HepG2 (cell line): ENCODE data around the gene BEAN1. TPM values are rescaled to one million over a fixed set of nuclear protein-coding genes. Genes with fewer than 3 reads are reported as not detected.

Experiments
- HOXA7 ChIP-seq: sonication (generic); formaldehyde crosslinking; IDR thresholded peaks from 2 replicates; pipeline ENCODE4 v1.8.1; 2022; ENCODE audit warnings: mild to moderate bottlenecking, missing genetic modification reagents, moderate library complexity
- KLF15 ChIP-seq: sonication (generic); formaldehyde crosslinking; IDR thresholded peaks from 2 replicates; pipeline ENCODE4 v1.8.1; 2023; ENCODE audit warnings: borderline replicate concordance, mild to moderate bottlenecking, inconsistent platforms, missing genetic modification reagents, mixed read lengths
- MAF1 ChIP-seq: sonication (generic); formaldehyde crosslinking; IDR thresholded peaks from 2 replicates; pipeline ENCODE4 v1.5.0; 2020; ENCODE audit warnings: missing genetic modification reagents, borderline replicate concordance
- MTA3 ChIP-seq: sonication (generic); formaldehyde crosslinking; IDR thresholded peaks from 2 replicates; pipeline ENCODE4 v1.4.0; 2020; ENCODE audit warnings: missing genetic modification reagents
- NFYB ChIP-seq: sonication (generic); formaldehyde crosslinking; IDR thresholded peaks from 2 replicates; pipeline ENCODE4 v1.4.0; 2020; ENCODE audit warnings: missing genetic modification reagents
- NR2F6 ChIP-seq, 2 experiments: IDR thresholded peaks; 2 replicates each; pipeline ENCODE4 v1.6.1; 2016; ENCODE audit warnings: antibody characterized with exemption in 1 of 2, mild to moderate bottlenecking in 1 of 2
- SALL1 ChIP-seq: sonication (generic); formaldehyde crosslinking; IDR thresholded peaks from 2 replicates; pipeline ENCODE4 v1.8.0; 2022; ENCODE audit warnings: mild to moderate bottlenecking, missing genetic modification reagents
- TMF1 ChIP-seq: sonication (generic); formaldehyde crosslinking; IDR thresholded peaks from 2 replicates; pipeline ENCODE4 v1.8.1; 2022; ENCODE audit warnings: low read depth, missing genetic modification reagents
- ZFP1 ChIP-seq: IDR thresholded peaks from 2 replicates; pipeline ENCODE4 v1.6.1; 2016
- ZNF260 ChIP-seq: sonication (generic); formaldehyde crosslinking; IDR thresholded peaks from 2 replicates; pipeline ENCODE4 v1.4.0; 2020; ENCODE audit warnings: missing genetic modification reagents, low read depth, mild to moderate bottlenecking, borderline replicate concordance
- ZNF263 ChIP-seq: sonication (generic); formaldehyde crosslinking; IDR thresholded peaks from 2 replicates; pipeline ENCODE4 v1.4.0; 2020; ENCODE audit warnings: missing genetic modification reagents
- ZNF564 ChIP-seq: sonication (generic); formaldehyde crosslinking; IDR thresholded peaks from 2 replicates; pipeline ENCODE4 v1.8.1; 2023; ENCODE audit warnings: mild to moderate bottlenecking, missing genetic modification reagents
- ZNF777 ChIP-seq: sonication (generic); formaldehyde crosslinking; IDR thresholded peaks from 2 replicates; pipeline ENCODE4 v1.4.0; 2020; ENCODE audit warnings: missing genetic modification reagents
- ZNF780A ChIP-seq: sonication (generic); formaldehyde crosslinking; IDR thresholded peaks from 2 replicates; pipeline ENCODE4 v1.8.0; 2022; ENCODE audit warnings: mild to moderate bottlenecking, missing genetic modification reagents, moderate library complexity
- ZNF788 ChIP-seq: sonication (generic); formaldehyde crosslinking; IDR thresholded peaks from 2 replicates; pipeline ENCODE4 v1.5.0; 2020; ENCODE audit warnings: mild to moderate bottlenecking, missing genetic modification reagents, borderline replicate concordance
- ZNF839 ChIP-seq: sonication (generic); formaldehyde crosslinking; IDR thresholded peaks from 2 replicates; pipeline ENCODE4 v1.4.0; 2020; ENCODE audit warnings: missing genetic modification reagents, mild to moderate bottlenecking, borderline replicate concordance
- polyA plus RNA-seq, 8 experiments: library from polyadenylated mRNA; depleted of rRNA in 3 of 8; stranded (reverse) in 7 of 8; unstranded in 1 of 8; fragments of >200 nt; fragmentation: Illumina TruSeq in 4 of 8; extraction: Trizol in 4 of 8; gene quantifications; 2 replicates each; pipeline versions ENCODE4 v1.2.1 to v1.2.3, GENCODE V29; 2011 to 2016; ENCODE audit warnings: low read depth in 4 of 8, missing spikeins in 1 of 8, mixed read lengths in 1 of 8; ENCODE audit not compliant: insufficient read depth in 1 of 8
- total RNA-seq, 5 experiments: library from RNA; depleted of rRNA; stranded (reverse); fragments of >200 nt; fragmentation: Illumina TruSeq; extraction: Trizol; gene quantifications; 2 replicates each; pipeline ENCODE4 v1.2.3, GENCODE V29; 2016; ENCODE audit warnings: low read depth in 1 of 5
- TF ChIP-seq, protein P1 (sequence below): sonication (generic); formaldehyde crosslinking; IDR thresholded peaks from one replicate; pipeline ENCODE4 v1.5.1; 2020; ENCODE audit warnings: mild to moderate bottlenecking, missing genetic modification reagents; ENCODE audit errors: not compliant biosample characterization
- TF ChIP-seq, protein P2 (sequence below): sonication (generic); formaldehyde crosslinking; IDR thresholded peaks from 2 replicates; pipeline ENCODE4 v1.9.0; 2021; ENCODE audit warnings: missing genetic modification reagents, borderline replicate concordance
- TF ChIP-seq, protein P3 (sequence below): sonication (generic); formaldehyde crosslinking; IDR thresholded peaks from 2 replicates; pipeline ENCODE4 v1.8.0; 2022; ENCODE audit warnings: missing genetic modification reagents, mild to moderate bottlenecking, borderline replicate concordance
- TF ChIP-seq, protein P4 (sequence below): sonication (generic); formaldehyde crosslinking; IDR thresholded peaks from 2 replicates; pipeline ENCODE4 v1.8.0; 2022; ENCODE audit warnings: mild to moderate bottlenecking, missing genetic modification reagents, moderate library complexity

The BEAN1 gene
- total and polyA plus RNA-seq, 2 of the 13 experiments (the other 11 are each of a cell fraction or from before 2014, with no cell fraction given): 0.53 to 1.4 TPM

DNA sequence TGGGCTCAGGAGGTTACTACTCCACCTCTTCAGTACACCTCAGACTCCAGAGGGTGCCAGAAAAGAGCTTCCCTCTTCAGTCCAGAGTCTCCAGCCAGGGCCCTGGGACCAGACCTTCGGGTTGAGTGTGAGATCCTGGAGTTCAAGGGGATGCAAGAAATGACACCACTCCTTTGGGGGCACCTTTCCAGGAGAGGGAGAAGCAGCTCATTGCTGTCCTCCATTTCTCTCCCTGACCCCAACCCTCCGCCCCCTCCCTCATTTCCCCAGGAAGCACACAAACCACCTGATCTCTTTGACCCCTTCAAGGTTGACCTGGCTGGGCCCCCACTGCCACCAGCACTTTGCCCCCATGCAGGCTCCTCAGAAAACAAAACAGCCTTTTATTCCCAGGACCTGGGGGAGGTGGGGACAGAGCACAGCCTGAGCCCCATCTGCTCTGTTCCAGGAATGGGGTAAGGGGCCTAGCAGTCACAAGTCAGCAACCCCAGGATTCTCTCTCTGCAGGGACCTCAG, 39.2 kb upstream of the BEAN1 start (continued):
- no peak for TF ChIP-seq ZNF260
- peak; percentile 85 for TF ChIP-seq NR2F6 (IDR thresholded peaks at IDR 0.05)
- peak; percentile 61 for TF ChIP-seq NR2F6 (CRISPR knock-in tag; IDR thresholded peaks at IDR 0.05)
- no peak for TF ChIP-seq ZFP1 (CRISPR knock-in tag)
- TF ChIP-seq ZNF564 (CRISPR knock-in tag): 0 out of 2 replicates have a peak, but pooled peaks have one; percentile 30
- TF ChIP-seq, protein P1, sequence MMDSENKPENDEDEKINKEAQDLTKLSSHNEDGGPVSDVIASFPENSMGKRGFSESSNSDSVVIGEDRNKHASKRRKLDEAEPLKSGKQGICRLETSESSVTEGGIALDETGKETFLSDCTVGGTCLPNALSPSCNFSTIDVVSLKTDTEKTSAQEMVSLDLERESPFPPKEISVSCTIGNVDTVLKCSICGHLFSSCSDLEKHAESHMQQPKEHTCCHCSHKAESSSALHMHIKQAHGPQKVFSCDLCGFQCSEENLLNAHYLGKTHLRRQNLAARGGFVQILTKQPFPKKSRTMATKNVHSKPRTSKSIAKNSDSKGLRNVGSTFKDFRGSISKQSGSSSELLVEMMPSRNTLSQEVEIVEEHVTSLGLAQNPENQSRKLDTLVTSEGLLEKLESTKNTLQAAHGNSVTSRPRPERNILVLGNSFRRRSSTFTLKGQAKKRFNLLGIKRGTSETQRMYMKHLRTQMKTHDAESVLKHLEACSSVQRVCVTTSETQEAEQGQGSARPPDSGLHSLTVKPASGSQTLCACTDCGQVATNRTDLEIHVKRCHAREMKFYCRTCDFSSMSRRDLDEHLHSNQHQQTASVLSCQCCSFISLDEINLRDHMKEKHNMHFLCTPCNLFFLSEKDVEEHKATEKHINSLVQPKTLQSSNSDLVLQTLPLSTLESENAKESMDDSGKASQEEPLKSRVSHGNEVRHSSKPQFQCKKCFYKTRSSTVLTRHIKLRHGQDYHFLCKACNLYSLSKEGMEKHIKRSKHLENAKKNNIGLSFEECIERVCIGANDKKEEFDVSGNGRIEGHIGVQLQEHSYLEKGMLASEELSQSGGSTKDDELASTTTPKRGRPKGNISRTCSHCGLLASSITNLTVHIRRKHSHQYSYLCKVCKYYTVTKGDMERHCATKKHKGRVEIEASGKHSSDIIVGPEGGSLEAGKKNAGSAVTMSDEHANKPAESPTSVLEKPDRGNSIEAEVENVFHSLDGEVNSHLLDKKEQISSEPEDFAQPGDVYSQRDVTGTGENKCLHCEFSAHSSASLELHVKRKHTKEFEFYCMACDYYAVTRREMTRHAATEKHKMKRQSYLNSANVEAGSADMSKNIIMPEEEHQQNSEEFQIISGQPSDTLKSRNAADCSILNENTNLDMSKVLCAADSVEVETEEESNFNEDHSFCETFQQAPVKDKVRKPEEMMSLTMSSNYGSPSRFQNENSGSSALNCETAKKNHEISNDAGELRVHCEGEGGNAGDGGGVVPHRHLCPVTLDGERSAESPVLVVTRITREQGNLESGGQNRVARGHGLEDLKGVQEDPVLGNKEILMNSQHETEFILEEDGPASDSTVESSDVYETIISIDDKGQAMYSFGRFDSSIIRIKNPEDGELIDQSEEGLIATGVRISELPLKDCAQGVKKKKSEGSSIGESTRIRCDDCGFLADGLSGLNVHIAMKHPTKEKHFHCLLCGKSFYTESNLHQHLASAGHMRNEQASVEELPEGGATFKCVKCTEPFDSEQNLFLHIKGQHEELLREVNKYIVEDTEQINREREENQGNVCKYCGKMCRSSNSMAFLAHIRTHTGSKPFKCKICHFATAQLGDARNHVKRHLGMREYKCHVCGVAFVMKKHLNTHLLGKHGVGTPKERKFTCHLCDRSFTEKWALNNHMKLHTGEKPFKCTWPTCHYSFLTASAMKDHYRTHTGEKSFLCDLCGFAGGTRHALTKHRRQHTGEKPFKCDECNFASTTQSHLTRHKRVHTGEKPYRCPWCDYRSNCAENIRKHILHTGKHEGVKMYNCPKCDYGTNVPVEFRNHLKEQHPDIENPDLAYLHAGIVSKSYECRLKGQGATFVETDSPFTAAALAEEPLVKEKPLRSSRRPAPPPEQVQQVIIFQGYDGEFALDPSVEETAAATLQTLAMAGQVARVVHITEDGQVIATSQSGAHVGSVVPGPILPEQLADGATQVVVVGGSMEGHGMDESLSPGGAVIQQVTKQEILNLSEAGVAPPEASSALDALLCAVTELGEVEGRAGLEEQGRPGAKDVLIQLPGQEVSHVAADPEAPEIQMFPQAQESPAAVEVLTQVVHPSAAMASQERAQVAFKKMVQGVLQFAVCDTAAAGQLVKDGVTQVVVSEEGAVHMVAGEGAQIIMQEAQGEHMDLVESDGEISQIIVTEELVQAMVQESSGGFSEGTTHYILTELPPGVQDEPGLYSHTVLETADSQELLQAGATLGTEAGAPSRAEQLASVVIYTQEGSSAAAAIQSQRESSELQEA (CRISPR knock-in tag): no peak
- no peak for TF ChIP-seq TMF1 (CRISPR knock-in tag)
- TF ChIP-seq NFYB (CRISPR knock-in tag): no peak
- TF ChIP-seq MTA3: no peak
- TF ChIP-seq SALL1: peak; percentile 47; the same call in 1 of the 2 replicates
- TF ChIP-seq, protein P2, sequence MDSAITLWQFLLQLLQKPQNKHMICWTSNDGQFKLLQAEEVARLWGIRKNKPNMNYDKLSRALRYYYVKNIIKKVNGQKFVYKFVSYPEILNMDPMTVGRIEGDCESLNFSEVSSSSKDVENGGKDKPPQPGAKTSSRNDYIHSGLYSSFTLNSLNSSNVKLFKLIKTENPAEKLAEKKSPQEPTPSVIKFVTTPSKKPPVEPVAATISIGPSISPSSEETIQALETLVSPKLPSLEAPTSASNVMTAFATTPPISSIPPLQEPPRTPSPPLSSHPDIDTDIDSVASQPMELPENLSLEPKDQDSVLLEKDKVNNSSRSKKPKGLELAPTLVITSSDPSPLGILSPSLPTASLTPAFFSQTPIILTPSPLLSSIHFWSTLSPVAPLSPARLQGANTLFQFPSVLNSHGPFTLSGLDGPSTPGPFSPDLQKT (CRISPR knock-in tag): no peak
- no peak for TF ChIP-seq MAF1 (CRISPR knock-in tag)
- 0 out of 2 replicates have a peak, but pooled peaks have one; percentile 26 for TF ChIP-seq ZNF839 (CRISPR knock-in tag)
- no peak for TF ChIP-seq HOXA7 (CRISPR knock-in tag)
- TF ChIP-seq ZNF263 (CRISPR knock-in tag): no peak
- peak; percentile 42; the same call in 1 of the 2 replicates for TF ChIP-seq ZNF788 (CRISPR knock-in tag)
- no peak for TF ChIP-seq ZNF777 (CRISPR knock-in tag)
- TF ChIP-seq, protein P3, sequence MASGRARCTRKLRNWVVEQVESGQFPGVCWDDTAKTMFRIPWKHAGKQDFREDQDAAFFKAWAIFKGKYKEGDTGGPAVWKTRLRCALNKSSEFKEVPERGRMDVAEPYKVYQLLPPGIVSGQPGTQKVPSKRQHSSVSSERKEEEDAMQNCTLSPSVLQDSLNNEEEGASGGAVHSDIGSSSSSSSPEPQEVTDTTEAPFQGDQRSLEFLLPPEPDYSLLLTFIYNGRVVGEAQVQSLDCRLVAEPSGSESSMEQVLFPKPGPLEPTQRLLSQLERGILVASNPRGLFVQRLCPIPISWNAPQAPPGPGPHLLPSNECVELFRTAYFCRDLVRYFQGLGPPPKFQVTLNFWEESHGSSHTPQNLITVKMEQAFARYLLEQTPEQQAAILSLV (CRISPR knock-in tag): 0 out of 2 replicates have a peak, but pooled peaks have one; percentile 51
- TF ChIP-seq, protein P4, sequence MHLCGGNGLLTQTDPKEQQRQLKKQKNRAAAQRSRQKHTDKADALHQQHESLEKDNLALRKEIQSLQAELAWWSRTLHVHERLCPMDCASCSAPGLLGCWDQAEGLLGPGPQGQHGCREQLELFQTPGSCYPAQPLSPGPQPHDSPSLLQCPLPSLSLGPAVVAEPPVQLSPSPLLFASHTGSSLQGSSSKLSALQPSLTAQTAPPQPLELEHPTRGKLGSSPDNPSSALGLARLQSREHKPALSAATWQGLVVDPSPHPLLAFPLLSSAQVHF (CRISPR knock-in tag): no peak
- no peak for TF ChIP-seq KLF15 (CRISPR knock-in tag)
- no peak for TF ChIP-seq ZNF780A (CRISPR knock-in tag)
